GM19025 (cell line): ENCODE measurements around the gene EHBP1.
"Not testable (repeated sequence)": the region's sequence is repeated elsewhere in the genome, so short reads cannot be mapped to it uniquely, and the experiment has no call there.

Experiments used
- ATAC-seq: cut with Tn5 transposase; IDR thresholded peaks from one replicate; pipeline ENCODE4 v1.9.1; 2021; ENCODE audit warnings: mild to moderate bottlenecking, low read depth, moderate library complexity; ENCODE audit not compliant: unreplicated experiment

Gene EHBP1

DNA sequence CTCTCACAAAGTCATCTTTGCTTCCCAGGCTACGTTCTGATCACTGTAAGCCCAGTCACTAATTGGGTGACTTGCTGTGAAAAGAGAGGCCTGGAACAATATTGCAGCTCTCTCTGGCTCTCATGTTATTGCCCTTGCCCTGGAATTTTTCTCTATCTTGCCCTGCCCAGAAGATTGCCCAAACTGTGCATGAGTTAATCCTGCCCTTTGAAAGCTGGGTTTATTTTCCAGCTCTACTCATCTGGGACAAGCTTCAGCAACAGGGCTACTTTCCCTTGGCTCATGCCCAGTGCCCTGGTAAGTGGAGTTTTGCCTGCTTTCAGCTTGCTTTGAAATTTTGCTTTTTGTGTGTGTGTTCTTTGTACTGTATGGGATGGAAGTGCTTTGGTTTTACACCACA is 6.9 kb upstream of the EHBP1 start:
- no peak for ATAC-seq

GRCh38 chr2:62704654-62705006 is 883 bp upstream of the EHBP1 start:
- no peak for ATAC-seq

GRCh38 chr2:62705859-62706720 is 577 bp downstream of the EHBP1 start:
- ATAC-seq: no peak

DNA sequence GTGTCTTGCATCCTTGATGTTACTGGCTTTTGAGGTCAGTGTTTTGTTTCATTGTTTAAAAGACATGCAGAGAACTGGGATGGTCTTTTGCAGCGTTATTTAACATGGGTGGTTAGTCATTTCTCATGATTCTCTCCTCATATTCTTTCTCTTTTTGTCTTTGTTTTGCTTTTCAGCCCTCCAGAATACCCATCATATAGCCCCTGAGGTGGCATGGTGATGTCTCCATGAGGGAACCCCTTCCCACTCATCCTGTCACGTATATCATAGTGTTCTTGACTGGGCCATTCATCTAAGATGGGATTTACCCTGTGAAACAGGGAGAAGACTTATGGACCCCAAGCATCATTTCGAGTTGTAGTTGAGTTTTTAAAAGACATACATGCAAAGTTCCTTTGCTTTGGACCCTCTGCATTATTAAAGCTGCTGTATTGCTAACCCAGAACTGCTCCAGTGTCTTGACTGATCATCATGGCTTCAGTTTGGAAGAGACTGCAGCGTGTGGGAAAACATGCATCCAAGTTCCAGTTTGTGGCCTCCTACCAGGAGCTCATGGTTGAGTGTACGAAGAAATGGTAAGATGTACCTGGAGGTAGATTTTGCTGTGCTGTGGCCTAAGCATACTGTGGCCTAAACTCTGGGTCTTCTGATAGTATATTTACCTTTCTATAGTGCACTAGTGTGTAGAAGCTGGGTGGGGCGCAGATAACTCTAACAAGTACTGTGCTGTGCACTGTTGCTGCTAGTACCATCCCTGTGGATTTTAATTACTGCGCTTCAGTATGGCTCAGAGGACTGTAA is 1.4 kb downstream of the EHBP1 start:
- ATAC-seq: no peak

DNA sequence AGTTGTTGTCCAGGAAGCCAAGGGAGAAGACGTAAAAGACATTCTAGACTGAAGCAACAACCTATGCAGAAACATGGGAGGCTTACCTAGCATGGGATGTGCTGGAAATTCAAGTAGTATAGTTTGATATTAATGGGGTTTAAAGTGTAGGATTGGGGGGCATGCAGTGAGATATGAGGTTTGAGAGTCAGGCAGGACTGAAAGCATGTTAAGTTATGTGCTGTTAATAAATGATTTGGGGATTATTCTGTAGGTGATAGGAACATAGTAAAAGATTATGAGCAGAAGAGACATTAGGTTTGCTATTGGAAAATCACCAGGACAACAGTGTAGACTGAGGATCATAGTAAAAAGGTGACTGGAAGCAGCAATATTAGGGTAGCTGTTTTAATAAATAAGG is 3.2 kb downstream of the EHBP1 start:
- no peak for ATAC-seq

- no peak for ATAC-seq
Observed at GRCh38 chr2:62711832-62712494, 6.5 kb downstream of the EHBP1 start.

- not testable (repeated sequence) for ATAC-seq
Observed at GRCh38 chr2:62713196-62713595, 7.7 kb downstream of the EHBP1 start.

DNA sequence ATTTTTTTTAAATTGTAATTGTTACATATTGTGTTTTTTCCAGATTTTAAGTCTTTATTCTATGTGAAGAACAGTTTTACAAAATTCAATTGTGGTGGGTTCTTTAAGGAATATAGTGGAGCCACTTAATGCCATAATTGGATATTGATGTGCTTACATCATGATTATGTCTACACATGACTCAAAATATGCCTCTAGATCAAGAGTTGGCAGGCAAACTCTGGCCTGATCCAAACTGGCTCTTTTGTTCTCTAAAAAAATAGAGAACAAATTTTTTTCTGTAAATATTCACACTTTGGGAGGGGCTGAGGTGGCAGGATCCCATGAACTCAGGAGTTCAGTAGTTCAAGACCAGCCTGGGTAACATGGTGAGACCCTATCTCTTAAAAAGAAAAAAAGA is 8.3 kb downstream of the EHBP1 start:
- no peak for ATAC-seq

DNA sequence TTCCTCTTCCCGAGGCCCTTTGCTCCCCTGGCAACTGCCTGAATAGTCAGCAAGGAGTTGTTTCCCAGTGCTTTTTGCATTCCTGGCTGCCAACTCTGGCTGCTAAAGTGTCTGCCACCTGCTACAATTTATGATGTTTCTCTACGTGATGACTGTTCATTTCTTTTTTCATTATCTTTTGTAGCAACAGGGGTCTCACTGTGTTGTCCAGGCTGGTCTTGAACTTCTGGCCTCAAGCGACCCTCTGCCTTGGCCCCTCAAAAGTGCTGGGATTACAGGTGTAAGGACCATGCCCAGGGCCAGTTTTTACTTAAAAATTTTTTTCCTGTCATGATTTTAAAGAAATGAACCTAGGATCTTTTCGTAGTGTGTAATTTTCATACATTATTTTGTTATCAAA is 11.3 kb downstream of the EHBP1 start:
- no peak for ATAC-seq

DNA sequence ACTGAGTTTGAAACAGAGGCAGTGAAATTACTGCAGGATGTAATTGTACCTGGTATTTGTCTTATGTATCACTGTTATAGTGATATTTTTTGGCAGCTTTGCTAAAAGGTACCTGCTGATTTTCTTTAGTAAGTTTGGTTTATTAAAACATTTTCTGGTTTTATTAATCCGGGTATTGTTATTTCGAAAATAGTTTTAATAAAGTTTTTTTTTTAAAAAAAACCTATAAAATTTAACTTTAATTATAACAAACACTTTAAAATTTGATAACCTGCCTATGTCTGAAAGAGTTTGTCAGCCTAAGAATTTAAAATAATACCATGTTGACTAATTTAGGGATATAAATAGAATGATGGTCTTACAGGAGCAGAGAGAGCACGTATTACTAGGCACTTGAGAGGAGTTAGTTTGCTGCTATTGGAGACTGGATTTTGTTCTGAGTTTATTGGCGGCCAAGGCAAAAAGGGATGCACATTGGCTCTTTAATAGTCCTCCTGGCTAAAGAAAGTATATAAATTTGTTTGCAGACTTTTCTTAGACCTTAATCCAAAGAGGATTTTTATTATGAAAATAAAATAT is 12.1 kb downstream of the EHBP1 start:
- ATAC-seq: no peak

GRCh38 chr2:62718225-62718822 is 12.8 kb downstream of the EHBP1 start:
- no peak for ATAC-seq

GRCh38 chr2:62719757-62720156 is 14.2 kb downstream of the EHBP1 start:
- ATAC-seq: no peak

DNA sequence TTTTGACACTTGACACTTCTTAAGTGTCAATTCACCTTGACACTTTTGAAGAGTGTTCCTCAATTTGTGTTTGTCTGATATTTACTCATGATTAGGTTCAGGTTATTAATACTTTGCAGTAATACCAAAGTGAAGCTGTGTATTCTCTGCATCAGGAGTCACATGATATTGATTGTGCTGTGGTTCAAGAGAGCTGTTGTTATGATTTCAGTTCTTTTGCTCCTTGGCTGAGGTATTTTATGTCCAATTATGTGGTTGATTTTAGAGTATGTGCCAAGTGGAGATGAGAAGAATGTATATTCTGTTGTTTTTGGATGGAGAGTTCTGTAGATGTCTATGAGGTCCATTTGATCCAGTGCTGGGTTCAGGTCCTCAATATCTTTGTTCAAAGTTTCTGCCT is 17.2 kb downstream of the EHBP1 start:
- ATAC-seq: no peak

GRCh38 chr2:62723253-62723652 is 17.7 kb downstream of the EHBP1 start:
- ATAC-seq: no peak

DNA sequence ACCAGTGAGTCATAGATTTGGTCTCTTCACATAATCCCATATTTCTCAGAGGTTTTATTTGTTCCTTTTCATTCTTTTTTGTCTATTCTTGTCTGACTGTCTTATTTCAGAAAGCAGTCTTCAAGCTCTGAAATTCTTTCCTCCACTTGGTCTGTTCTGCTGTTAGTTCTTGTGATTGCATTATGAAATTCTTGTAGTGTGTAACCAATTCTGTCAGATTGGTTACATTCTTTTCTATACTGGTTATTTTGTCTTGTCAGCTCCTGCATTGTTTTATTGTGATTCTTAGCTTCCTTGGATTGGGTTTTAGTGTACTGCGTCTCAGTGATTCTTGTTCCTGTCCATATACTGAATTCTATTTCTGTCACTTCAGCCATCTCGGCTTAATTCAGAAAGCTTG is 18.6 kb downstream of the EHBP1 start:
- ATAC-seq: no peak

DNA sequence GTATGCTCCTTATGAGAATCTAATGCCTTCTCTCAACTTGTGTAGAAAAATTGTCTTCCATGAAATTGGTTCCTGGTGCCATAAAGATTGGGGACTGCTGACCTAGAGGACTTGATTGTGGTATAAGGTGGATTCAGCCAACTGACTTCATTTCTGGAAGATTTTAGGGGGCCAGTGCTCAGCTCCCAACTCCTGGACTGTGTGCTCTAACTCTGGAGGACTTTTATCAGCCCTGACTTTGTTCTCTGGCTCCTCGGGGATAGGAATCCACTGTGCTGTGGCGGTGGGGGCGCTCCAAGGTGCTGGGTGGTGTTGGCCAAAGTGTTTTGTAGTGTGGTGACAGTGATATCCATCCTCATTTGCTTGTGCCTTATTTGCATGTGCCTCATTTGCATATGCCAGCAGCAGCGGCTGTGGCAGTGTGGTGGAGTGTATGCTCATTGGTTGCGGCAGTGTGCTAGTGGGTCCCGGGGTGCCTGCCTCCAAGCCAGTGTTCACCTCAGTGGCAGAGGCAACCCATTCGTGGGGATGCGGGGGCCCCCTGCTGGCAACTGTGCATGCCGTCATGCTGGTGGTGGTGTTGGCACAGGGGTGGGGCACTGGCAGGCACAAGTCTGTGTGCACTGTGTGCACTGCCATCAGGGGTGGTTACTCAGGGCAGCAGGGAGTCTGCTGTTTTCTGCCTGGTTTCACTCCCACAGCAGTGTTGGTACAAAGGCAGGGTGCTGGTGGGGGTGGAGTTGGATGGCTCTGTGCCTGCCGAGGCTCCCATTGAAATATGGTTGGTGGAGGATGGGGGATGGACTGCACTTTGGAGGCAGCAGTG is 19.6 kb downstream of the EHBP1 start:
- no peak for ATAC-seq

DNA sequence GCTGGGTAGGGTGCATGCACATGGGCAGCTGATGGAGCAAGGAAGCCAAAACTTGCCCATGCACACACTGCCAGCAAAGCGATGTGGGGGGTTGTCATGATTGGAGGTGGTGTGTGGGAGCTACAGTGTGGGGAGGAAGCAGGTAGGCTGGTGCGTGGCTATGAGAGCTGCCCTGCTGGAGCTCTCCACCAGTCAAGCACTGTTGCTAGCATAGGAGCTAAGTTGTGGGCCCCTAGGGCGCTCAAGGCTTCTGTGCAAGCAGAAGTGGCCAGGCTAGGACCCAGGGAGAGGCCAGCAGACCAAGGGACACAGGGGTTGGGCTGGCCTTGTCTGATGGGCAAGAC is 20.2 kb downstream of the EHBP1 start:
- no peak for ATAC-seq

DNA sequence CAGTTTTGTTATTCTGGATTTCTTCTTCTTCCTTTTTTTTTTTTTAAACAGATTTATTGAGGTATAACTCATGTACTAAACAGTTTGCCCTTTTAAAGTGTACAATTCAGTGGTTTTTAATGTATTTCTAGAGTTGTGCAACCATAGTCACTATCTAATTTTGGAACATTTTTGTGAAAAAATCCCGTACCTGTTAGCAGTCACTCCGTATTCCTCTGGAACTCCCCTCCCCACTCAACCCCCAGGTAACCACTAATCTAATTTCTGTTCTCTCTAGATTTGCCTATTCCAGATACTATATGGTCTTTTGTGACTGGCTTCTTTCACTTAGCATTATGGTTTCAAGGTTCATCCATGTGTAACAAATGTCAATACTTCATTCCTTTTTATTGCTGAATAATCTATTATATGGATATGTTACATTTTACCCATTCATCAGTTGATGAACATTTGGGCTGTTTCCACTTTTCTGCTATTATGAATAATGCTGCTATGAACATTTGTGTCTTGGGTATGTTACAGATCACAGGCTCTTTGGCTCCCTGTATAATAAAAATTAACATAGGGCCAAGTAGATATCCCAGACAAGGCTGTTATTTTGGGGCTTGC is 21.9 kb downstream of the EHBP1 start:
- no peak for ATAC-seq

- ATAC-seq: no peak
Observed at GRCh38 chr2:62727876-62728566, 22.5 kb downstream of the EHBP1 start.
